Gastrocnemius medialis (tissue), 4 donors: ENCODE measurements around the gene SEMA3D.

Experiments
- CTCF ChIP-seq, 5 experiments: fragments of 450-650 bp in 3 of 5; fragments of 200-600 bp in 2 of 5; sonication (generic) in 2 of 5; IDR thresholded peaks in 4 of 5; conservative IDR thresholded peaks in 1 of 5; 1 replicate in 4 of 5; 2 replicates in 1 of 5; pipeline ENCODE4 v1.5.1; 2016 to 2019; ENCODE audit warnings: antibody characterized with exemption in 5 of 5, mild to moderate bottlenecking in 3 of 5, moderate library complexity in 3 of 5
- POLR2A ChIP-seq, 2 donors: fragments of 450-650 bp; IDR thresholded peaks; one replicate each; pipeline ENCODE4 v1.6.1; 2017; ENCODE audit warnings: antibody characterized with exemption in 2 of 2, mild to moderate bottlenecking in 2 of 2, moderate library complexity in 2 of 2

DNA sequence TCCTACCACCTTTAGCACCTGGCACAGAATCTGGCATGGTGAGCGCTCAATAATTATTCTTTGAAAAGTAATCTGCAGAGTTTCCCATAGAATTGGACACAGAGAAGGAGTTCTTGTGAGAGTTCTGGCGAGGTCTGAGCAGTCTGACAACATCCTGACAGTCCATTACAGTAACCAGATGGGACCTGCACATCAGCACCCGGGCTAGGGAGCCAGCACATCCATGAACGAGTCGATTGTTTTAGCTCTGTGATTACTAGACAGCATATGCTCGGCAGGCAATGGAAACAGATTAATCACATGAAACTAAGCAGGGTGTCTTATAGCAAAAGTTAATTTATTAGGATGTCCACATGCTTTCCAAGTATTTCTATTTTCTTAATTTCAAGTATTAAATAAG, 96.7 kb downstream of the SEMA3D start:
- TF ChIP-seq CTCF (IDR thresholded peaks at IDR 0.05 in 4 of 5, conservative IDR thresholded peaks at IDR 0.05 in 1 of 5) (no peak), POLR2A (IDR thresholded peaks at IDR 0.05) (no peak)
